Liver (tissue), 3 donors: ENCODE measurements around the gene PAIP1.

Experiments used
- CTCF ChIP-seq: fragments of 150-350 bp; IDR thresholded peaks from 2 replicates; pipeline ENCODE4 v1.5.1; 2017; ENCODE audit warnings: improper control_type of control experiment, low read depth, low read length; ENCODE audit not compliant: missing input control
- EGR1 ChIP-seq, 2 donors: IDR thresholded peaks; 2 replicates each; pipeline ENCODE4 v1.6.1; 2016 to 2018; ENCODE audit warnings: antibody characterized with exemption in 2 of 2, low read depth in 2 of 2
- HNF4G ChIP-seq: IDR thresholded peaks from 2 replicates; pipeline ENCODE4 v1.6.1; 2016; ENCODE audit warnings: antibody characterized with exemption
- donor health status: healthy.
- donor health status: healthy.

DNA sequence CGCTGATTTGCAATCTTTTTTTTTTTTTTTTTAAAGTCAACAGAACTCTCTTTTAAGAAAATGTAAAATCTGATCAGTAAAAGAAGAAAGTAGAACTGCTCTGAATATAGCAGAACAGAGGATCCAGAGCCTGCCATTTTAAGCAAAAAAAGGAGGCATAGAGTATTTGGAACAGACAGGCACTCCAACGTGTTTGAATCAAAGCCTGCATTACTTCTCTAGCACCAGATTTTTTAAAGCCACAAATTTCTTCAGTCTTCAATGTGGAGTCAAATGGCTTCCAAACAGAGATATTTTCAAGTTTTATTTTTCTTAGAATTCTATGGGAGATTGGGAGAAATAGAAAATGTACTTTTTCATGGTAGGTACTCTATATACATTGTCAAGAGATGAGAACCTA, 5.1 kb downstream of the PAIP1 start:
- TF ChIP-seq CTCF (no peak), HNF4G (no peak), EGR1 (IDR thresholded peaks at IDR 0.05; ENCODE audit: low read depth in 2 of 2) (no peak)
